HL-60 (cell line): ENCODE measurements around the gene CNP.

ENCODE experiments used
- DNase-seq, 2 experiments: peaks; one replicate each; pipeline ENCODE4 v3.0.0-alpha.2; 2010 to 2020; ENCODE audit warnings: low read depth in 1 of 2, low spot score in 1 of 2
- H3K27ac ChIP-seq: fragments of 250-450 bp; sonication (Bioruptor Pico); replicated peaks from 2 replicates; pipeline ENCODE4 v1.5.1; 2020; ENCODE audit warnings: mild to moderate bottlenecking, moderate library complexity
- H3K27me3 ChIP-seq: fragments of 250-450 bp; sonication (Bioruptor Pico); 2 replicates; pipeline ENCODE4 v1.5.1; 2021; ENCODE audit warnings: mild to moderate bottlenecking, moderate library complexity; ENCODE audit not compliant: insufficient read depth, poor library complexity, severe bottlenecking
- H3K4me3 ChIP-seq: replicated peaks from 2 replicates; pipeline ENCODE4 v1.5.1; 2011; ENCODE audit warnings: mild to moderate bottlenecking, control low read depth, low read length; ENCODE audit not compliant: insufficient read depth
- GABPA ChIP-seq: IDR thresholded peaks from 2 replicates; pipeline ENCODE4 v1.6.1; 2012; ENCODE audit warnings: low read depth
- POLR2AphosphoS5 ChIP-seq: IDR thresholded peaks from 2 replicates; pipeline ENCODE4 v1.6.1; 2012; ENCODE audit warnings: low read depth
- SPI1 ChIP-seq: IDR thresholded peaks from 2 replicates; pipeline ENCODE4 v1.6.1; 2012; ENCODE audit warnings: low read depth, mild to moderate bottlenecking, borderline replicate concordance
- TF ChIP-seq, protein P1 (sequence below): IDR thresholded peaks from one replicate; pipeline ENCODE4 v1.5.1; 2011; ENCODE audit warnings: low read length, control low read depth, inconsistent platforms; ENCODE audit not compliant: insufficient read depth
- TF ChIP-seq, protein P2 (sequence below): IDR thresholded peaks from 2 replicates; pipeline ENCODE4 v1.6.1; 2012; ENCODE audit warnings: low read depth; ENCODE audit not compliant: insufficient replicate concordance

CNP gene

DNA sequence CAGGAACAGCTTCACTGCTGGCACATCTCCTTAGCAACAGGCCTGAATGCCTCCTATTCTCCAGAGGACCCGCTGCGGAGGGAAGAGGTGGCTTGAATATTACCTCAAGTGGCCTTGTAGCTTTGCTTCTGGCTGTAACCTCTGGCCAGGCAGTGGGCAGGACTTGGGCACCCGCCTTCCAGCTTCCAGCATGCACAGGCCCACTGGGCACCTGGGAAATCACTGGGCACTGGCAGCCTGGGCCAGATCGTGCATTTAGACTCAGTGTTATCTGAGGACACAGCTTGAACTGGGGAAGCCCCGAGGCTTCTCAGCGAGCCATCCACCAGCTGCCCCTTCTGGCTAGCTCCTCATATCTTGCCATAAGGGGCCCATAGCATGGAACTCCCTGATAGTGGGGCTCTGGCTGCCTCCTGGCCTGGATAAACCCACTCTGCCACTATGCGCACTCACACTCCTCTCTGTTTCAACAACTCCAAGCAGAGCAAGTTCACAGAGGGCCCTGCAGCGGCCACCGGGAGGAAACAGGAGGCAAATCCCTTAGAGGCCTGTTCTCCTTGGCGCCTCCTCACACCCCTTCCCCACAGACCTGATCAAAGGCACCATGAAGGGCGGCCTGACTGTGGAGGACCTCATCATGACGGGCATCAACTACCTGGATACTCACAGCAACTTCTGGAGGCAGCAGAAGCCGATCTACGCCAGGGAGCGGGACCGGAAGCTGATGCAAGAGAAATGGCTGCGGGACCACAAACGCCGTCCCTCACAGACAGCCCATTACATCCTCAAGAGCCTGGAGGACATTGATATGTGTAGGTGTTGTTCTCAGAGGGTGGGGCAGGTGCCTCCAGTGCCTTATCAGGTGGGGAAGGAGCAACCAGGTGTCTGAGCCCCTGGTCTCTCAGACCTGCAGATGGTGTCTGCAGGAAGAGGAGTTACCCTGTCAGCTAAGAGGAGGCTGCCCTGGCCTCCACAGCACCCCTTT is 28.3 kb upstream of the CNP start:
- no peaks in the 10 kb centered on the region for H3K27me3 ChIP-seq
- no peak overlapping the region for H3K27ac ChIP-seq
- no peak overlapping the region for H3K4me3 ChIP-seq
- no peak for TF ChIP-seq SPI1
- no peak for TF ChIP-seq POLR2AphosphoS5
- TF ChIP-seq, protein P1, sequence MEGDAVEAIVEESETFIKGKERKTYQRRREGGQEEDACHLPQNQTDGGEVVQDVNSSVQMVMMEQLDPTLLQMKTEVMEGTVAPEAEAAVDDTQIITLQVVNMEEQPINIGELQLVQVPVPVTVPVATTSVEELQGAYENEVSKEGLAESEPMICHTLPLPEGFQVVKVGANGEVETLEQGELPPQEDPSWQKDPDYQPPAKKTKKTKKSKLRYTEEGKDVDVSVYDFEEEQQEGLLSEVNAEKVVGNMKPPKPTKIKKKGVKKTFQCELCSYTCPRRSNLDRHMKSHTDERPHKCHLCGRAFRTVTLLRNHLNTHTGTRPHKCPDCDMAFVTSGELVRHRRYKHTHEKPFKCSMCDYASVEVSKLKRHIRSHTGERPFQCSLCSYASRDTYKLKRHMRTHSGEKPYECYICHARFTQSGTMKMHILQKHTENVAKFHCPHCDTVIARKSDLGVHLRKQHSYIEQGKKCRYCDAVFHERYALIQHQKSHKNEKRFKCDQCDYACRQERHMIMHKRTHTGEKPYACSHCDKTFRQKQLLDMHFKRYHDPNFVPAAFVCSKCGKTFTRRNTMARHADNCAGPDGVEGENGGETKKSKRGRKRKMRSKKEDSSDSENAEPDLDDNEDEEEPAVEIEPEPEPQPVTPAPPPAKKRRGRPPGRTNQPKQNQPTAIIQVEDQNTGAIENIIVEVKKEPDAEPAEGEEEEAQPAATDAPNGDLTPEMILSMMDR: no peak
- TF ChIP-seq, protein P2, sequence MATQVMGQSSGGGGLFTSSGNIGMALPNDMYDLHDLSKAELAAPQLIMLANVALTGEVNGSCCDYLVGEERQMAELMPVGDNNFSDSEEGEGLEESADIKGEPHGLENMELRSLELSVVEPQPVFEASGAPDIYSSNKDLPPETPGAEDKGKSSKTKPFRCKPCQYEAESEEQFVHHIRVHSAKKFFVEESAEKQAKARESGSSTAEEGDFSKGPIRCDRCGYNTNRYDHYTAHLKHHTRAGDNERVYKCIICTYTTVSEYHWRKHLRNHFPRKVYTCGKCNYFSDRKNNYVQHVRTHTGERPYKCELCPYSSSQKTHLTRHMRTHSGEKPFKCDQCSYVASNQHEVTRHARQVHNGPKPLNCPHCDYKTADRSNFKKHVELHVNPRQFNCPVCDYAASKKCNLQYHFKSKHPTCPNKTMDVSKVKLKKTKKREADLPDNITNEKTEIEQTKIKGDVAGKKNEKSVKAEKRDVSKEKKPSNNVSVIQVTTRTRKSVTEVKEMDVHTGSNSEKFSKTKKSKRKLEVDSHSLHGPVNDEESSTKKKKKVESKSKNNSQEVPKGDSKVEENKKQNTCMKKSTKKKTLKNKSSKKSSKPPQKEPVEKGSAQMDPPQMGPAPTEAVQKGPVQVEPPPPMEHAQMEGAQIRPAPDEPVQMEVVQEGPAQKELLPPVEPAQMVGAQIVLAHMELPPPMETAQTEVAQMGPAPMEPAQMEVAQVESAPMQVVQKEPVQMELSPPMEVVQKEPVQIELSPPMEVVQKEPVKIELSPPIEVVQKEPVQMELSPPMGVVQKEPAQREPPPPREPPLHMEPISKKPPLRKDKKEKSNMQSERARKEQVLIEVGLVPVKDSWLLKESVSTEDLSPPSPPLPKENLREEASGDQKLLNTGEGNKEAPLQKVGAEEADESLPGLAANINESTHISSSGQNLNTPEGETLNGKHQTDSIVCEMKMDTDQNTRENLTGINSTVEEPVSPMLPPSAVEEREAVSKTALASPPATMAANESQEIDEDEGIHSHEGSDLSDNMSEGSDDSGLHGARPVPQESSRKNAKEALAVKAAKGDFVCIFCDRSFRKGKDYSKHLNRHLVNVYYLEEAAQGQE: no peak
- TF ChIP-seq GABPA: no peak
- DNase-seq: no peak

DNA sequence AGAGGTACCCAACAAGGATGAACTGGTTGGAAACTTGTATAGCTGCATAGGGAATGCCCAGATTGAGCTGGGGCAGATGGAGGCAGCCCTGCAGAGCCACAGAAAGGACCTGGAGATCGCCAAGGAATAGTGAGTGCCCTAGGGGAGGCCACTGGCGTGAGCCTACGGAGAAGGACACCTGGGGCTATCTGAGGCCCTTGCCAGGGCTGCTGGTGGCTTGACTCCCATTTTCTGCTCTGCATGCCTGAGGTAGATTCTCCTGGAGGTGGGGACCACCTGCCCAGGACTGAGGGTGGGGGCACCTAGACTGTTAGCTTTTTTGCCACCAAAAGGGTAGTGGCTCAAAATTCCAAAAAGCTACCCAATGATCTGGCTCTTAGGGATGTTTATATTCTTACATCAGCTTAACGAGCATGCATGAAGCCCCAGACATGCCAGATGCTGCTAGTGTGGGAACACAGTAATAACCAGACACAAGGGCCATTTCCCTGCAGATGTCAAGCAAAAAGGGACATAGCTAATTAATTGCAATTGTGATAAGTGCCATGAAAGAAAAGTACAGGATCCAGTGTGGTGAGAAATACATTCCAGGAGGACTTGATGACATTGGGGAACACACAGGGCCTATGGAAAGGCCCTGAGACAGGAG is 27.4 kb upstream of the CNP start:
- TF ChIP-seq GABPA: no peak
- TF ChIP-seq, protein P2: no peak
- TF ChIP-seq, protein P1: no peak
- no peak for TF ChIP-seq SPI1
- no peak for TF ChIP-seq POLR2AphosphoS5
- H3K27ac ChIP-seq: no peak overlapping the region
- H3K27me3 ChIP-seq: no peaks in the 10 kb centered on the region
- no peak for DNase-seq
- no peak overlapping the region for H3K4me3 ChIP-seq

DNA sequence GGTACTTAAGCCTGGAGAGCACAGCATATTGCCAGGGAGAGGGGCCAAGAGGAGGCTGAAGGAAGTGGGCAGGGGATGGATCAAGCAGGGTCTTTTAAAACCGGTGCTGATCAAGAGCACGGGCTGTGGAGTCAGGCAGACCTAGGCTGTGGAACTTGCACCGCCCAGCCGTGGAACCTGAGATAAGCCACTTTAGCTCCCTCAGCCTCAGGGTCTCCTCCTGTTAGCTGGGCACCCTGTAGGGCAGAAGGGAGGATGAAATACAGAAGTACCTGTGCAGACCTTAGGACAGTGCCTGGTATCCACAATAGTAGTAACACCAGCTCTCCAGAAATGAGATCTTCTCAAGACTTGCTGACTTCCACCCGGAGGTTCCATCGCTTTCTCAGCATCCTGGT is 26.9 kb upstream of the CNP start:
- TF ChIP-seq POLR2AphosphoS5 (no peak), GABPA (no peak)
- TF ChIP-seq, protein P1: no peak
- no peak overlapping the region for H3K27ac ChIP-seq
- H3K27me3 ChIP-seq: no peaks in the 10 kb centered on the region
- DNase-seq: no peak
- no peak overlapping the region for H3K4me3 ChIP-seq
